Vagina (tissue), 2 donors: ENCODE measurements around the gene BDH1. TPM values are rescaled to one million over a fixed set of nuclear protein-coding genes. Genes with fewer than 3 reads are reported as not detected.

Source experiments
- DNase-seq, 2 donors: peaks; one replicate each; pipeline ENCODE4 v3.0.0-alpha.2; 2017; ENCODE audit errors: extremely low spot score in 2 of 2
- H3K27ac ChIP-seq: fragments of 200-600 bp; sonication (generic); one replicate; pipeline ENCODE4 v1.5.1; 2019
- H3K27me3 ChIP-seq: fragments of 200-600 bp; sonication (generic); one replicate; pipeline ENCODE4 v1.5.1; 2019
- H3K36me3 ChIP-seq, 2 donors: fragments of 200-600 bp; sonication (generic); one replicate each; pipeline ENCODE4 v1.5.1; 2017 to 2019
- H3K4me1 ChIP-seq: fragments of 200-600 bp; sonication (generic); one replicate; pipeline ENCODE4 v1.5.1; 2019
- H3K4me3 ChIP-seq, 2 donors: fragments of 200-600 bp; sonication (generic); 1 replicate in 1 of 2; 2 replicates in 1 of 2; pipeline ENCODE4 v1.5.1; 2016 to 2019
- H3K9me3 ChIP-seq: fragments of 200-600 bp; sonication (generic); one replicate; pipeline ENCODE4 v1.5.1; 2019
- POLR2A ChIP-seq, 2 donors: fragments of 450-650 bp; IDR thresholded peaks; one replicate each; pipeline ENCODE4 v1.6.1; 2017; ENCODE audit warnings: antibody characterized with exemption in 2 of 2, mild to moderate bottlenecking in 2 of 2, moderate library complexity in 2 of 2
- POLR2AphosphoS5 ChIP-seq, 2 donors: sonication (generic); formaldehyde crosslinking; IDR thresholded peaks; one replicate each; pipeline ENCODE4 v1.9.0; 2017; ENCODE audit warnings: antibody characterized with exemption in 2 of 2, mild to moderate bottlenecking in 2 of 2, low read depth in 1 of 2; ENCODE audit not compliant: insufficient read depth in 1 of 2
- intact Hi-C: fragments of 100-400 bp; cut with DNase I; formaldehyde crosslinking; loops from one replicate; pipeline ENCODE4 v1.15.1; 2023
- total RNA-seq: library from RNA; depleted of rRNA; stranded (reverse); fragments of >200 nt; gene quantifications from one replicate; pipeline ENCODE4 v1.2.3, GENCODE V29; 2016
- TF ChIP-seq, protein P1 (sequence below), 3 experiments: fragments of 450-650 bp in 2 of 3; fragments of 200-600 bp in 1 of 3; sonication (generic) in 1 of 3; IDR thresholded peaks; one replicate each; pipeline ENCODE4 v1.5.1; 2017 to 2019; ENCODE audit warnings: antibody characterized with exemption in 3 of 3, mild to moderate bottlenecking in 2 of 3, moderate library complexity in 2 of 3

Gene BDH1
- total RNA-seq, 1 donor from 2014 or later, result 30.2 TPM

GRCh38 chr3:197491923-197492664 lies 63.7 kb downstream of the BDH1 start:
- H3K4me1 ChIP-seq, result peaks cover 26% of the 10 kb centered on the region
- DNase-seq, result no peak
- TF ChIP-seq, protein P1, sequence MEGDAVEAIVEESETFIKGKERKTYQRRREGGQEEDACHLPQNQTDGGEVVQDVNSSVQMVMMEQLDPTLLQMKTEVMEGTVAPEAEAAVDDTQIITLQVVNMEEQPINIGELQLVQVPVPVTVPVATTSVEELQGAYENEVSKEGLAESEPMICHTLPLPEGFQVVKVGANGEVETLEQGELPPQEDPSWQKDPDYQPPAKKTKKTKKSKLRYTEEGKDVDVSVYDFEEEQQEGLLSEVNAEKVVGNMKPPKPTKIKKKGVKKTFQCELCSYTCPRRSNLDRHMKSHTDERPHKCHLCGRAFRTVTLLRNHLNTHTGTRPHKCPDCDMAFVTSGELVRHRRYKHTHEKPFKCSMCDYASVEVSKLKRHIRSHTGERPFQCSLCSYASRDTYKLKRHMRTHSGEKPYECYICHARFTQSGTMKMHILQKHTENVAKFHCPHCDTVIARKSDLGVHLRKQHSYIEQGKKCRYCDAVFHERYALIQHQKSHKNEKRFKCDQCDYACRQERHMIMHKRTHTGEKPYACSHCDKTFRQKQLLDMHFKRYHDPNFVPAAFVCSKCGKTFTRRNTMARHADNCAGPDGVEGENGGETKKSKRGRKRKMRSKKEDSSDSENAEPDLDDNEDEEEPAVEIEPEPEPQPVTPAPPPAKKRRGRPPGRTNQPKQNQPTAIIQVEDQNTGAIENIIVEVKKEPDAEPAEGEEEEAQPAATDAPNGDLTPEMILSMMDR (IDR thresholded peaks at IDR 0.05), result no peak
- TF ChIP-seq POLR2A (IDR thresholded peaks at IDR 0.05) (no peak), POLR2AphosphoS5 (IDR thresholded peaks at IDR 0.05; ENCODE audit: insufficient read depth in 1 of 2, low read depth in 1 of 2) (no peak)
- no peak overlapping the region for H3K4me3 ChIP-seq
- no peak overlapping the region for H3K27ac ChIP-seq
- no peaks in the 10 kb centered on the region for H3K27me3 ChIP-seq
- intact Hi-C loops, result no loop called here
- H3K9me3 ChIP-seq, result no peaks in the 10 kb centered on the region
- H3K36me3 ChIP-seq, result no peaks in the 10 kb centered on the region

GRCh38 chr3:197491478-197491877 lies 64.3 kb downstream of the BDH1 start:
- no peaks in the 10 kb centered on the region for H3K36me3 ChIP-seq
- H3K4me3 ChIP-seq, result no peak overlapping the region
- H3K27ac ChIP-seq, result no peak overlapping the region
- peaks cover 26% of the 10 kb centered on the region for H3K4me1 ChIP-seq
- no peak for DNase-seq
- no peaks in the 10 kb centered on the region for H3K27me3 ChIP-seq
- no peaks in the 10 kb centered on the region for H3K9me3 ChIP-seq
- intact Hi-C loops, result no loop called here
- TF ChIP-seq, protein P1 (IDR thresholded peaks at IDR 0.05), result no peak
- TF ChIP-seq POLR2A (IDR thresholded peaks at IDR 0.05) (no peak), POLR2AphosphoS5 (IDR thresholded peaks at IDR 0.05; ENCODE audit: insufficient read depth in 1 of 2, low read depth in 1 of 2) (no peak)

GRCh38 chr3:197490098-197491058 lies 65.4 kb downstream of the BDH1 start:
- TF ChIP-seq POLR2AphosphoS5 (IDR thresholded peaks at IDR 0.05; ENCODE audit: insufficient read depth in 1 of 2, low read depth in 1 of 2) (no peak), POLR2A (IDR thresholded peaks at IDR 0.05) (no peak)
- TF ChIP-seq, protein P1 (IDR thresholded peaks at IDR 0.05), result no peak
- Histone ChIP-seq H3K9me3 (no peaks in the 10 kb centered on the region), H3K27me3 (no peaks in the 10 kb centered on the region), H3K27ac (no peak overlapping the region), H3K36me3 (no peaks in the 10 kb centered on the region), H3K4me3 (no peak overlapping the region), H3K4me1 (peaks cover 15% of the 10 kb centered on the region)
- intact Hi-C loops, result no loop called here
- no peak for DNase-seq

DNA sequence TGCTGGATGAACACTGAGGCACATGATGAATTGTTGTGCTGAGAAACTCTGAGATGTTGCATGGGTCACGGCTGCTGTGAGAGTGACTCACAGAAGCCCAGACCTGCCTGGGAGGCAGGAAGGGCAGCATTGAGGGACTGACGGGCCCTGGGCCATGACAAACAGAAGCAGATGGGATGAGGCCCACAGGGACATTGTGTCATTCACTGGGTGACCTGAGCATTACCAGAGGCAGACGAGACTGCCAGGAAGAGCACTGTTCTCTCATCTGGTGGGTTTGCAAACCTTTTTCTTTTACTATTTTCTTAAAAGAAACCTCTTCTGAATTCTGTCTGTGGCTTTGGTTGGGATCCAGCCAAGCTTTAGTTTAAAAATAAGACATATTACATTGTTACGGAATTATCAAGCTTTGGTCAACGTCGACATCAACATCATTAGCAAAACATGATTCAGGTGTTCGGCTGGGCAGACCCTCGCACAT lies 67.8 kb downstream of the BDH1 start:
- Histone ChIP-seq H3K4me1 (peaks cover 13% of the 10 kb centered on the region), H3K9me3 (no peaks in the 10 kb centered on the region), H3K4me3 (no peak overlapping the region), H3K27me3 (no peaks in the 10 kb centered on the region), H3K27ac (no peak overlapping the region), H3K36me3 (no peaks in the 10 kb centered on the region)
- DNase-seq, result no peak
- peak; percentile 21 to 57 for TF ChIP-seq POLR2AphosphoS5 (IDR thresholded peaks at IDR 0.05; ENCODE audit: insufficient read depth in 1 of 2, low read depth in 1 of 2)
- TF ChIP-seq, protein P1 (IDR thresholded peaks at IDR 0.05), result no peak
- intact Hi-C loops, result no loop called here
